ENCODE measurements around the gene FHAD1. TPM values are rescaled to one million over a fixed set of nuclear protein-coding genes. Genes with fewer than 3 reads are reported as not detected.

Gene FHAD1
- total RNA-seq, 4 donors from 2014 or later, result not detected

DNA sequence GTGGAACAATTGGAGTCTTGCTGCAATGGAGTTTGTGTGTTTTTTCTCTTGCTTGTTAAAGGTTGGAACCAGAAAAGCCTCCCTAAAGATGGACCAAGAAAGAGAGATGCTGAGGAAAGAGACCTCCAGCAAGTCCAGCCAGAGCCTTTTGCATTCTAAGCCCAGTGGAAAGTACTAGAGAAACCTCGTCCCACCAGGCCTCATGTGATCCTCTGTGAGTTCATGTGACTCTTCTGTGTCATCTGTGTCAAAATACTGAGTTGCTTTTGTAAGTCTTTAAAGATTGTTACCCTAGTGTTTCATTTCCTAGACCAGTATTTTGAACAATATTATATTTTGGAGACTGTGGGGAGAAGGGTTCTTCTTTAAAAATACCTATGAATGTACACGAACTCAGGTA is 150.2 kb downstream of the FHAD1 start:
- in situ Hi-C loops (cut with MboI; ENCODE audit: low sequenced_read_pairs in 4 of 4), result no loop called here
- TF ChIP-seq POLR2A (IDR thresholded peaks at IDR 0.05), result no peak
- TF ChIP-seq, protein P1, sequence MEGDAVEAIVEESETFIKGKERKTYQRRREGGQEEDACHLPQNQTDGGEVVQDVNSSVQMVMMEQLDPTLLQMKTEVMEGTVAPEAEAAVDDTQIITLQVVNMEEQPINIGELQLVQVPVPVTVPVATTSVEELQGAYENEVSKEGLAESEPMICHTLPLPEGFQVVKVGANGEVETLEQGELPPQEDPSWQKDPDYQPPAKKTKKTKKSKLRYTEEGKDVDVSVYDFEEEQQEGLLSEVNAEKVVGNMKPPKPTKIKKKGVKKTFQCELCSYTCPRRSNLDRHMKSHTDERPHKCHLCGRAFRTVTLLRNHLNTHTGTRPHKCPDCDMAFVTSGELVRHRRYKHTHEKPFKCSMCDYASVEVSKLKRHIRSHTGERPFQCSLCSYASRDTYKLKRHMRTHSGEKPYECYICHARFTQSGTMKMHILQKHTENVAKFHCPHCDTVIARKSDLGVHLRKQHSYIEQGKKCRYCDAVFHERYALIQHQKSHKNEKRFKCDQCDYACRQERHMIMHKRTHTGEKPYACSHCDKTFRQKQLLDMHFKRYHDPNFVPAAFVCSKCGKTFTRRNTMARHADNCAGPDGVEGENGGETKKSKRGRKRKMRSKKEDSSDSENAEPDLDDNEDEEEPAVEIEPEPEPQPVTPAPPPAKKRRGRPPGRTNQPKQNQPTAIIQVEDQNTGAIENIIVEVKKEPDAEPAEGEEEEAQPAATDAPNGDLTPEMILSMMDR (IDR thresholded peaks at IDR 0.05 in 4 of 5, conservative IDR thresholded peaks at IDR 0.05 in 1 of 5), result no peak
- no peak overlapping the region for H3K27ac ChIP-seq
- no peak for DNase-seq
- no peak for ATAC-seq
- no peak overlapping the region for H3K4me3 ChIP-seq
- H3K27me3 ChIP-seq, result no peaks in the 10 kb centered on the region
- intact Hi-C loops (cut with DNase I; ENCODE audit: low total_unique reads), result no loop called here
- H3K4me1 ChIP-seq, result no peaks in the 10 kb centered on the region
- no peaks in the 10 kb centered on the region for H3K36me3 ChIP-seq
- H3K9me3 ChIP-seq, result peaks cover 0 to 3% (median 0%) of the 10 kb centered on the region in 3 donors

DNA sequence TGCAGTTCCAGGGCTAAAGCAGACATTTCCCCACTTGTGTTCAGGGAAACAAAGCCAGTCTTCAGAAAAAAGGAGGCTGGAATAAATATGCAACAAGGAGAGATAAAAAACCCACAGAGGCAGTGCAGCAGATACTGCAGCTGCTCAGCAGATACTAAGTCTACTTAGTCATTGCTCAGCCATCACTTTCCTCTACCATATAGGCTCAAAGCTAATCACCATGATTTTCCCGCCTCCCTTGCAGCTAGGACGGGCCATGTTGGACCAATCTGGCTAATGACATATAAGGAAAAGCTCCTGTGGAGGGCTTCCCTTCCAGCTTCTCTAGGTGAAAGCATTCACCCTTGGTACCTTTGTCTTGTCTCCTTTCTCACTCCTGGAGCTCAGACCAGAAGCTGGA is 152.7 kb downstream of the FHAD1 start:
- intact Hi-C loops (cut with DNase I; ENCODE audit: low total_unique reads) (no loop called here), in situ Hi-C loops (cut with MboI; ENCODE audit: low sequenced_read_pairs in 4 of 4) (no loop called here)
- Histone ChIP-seq H3K36me3 (no peaks in the 10 kb centered on the region), H3K4me1 (no peaks in the 10 kb centered on the region), H3K9me3 (peaks cover 0 to 3% (median 0%) of the 10 kb centered on the region in 3 donors), H3K27me3 (no peaks in the 10 kb centered on the region), H3K27ac (no peak overlapping the region), H3K4me3 (no peak overlapping the region)
- DNase-seq (no peak), ATAC-seq (no peak)
- TF ChIP-seq, protein P1 (IDR thresholded peaks at IDR 0.05 in 4 of 5, conservative IDR thresholded peaks at IDR 0.05 in 1 of 5), result no peak
- TF ChIP-seq POLR2A (IDR thresholded peaks at IDR 0.05), result no peak

DNA sequence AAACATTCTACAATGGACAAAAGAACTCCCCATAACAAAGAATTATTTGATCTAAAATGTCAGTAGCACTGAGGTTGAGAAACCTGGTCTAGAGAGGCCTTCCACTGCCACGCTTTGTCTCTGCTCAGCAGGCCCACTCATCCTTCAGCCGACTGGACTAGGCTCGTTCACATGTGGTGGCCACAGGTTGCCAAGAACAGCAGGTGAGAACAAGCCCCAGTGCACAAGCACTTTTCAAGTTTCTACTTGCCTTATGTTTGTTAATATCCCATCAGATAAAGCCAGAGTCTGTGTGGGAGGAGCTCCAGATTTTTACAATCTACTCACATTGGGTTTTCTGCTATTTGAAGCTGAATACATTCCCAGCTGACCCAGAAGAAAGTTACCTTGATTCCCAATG is 153.6 kb downstream of the FHAD1 start:
- no peak overlapping the region for H3K4me3 ChIP-seq

DNA sequence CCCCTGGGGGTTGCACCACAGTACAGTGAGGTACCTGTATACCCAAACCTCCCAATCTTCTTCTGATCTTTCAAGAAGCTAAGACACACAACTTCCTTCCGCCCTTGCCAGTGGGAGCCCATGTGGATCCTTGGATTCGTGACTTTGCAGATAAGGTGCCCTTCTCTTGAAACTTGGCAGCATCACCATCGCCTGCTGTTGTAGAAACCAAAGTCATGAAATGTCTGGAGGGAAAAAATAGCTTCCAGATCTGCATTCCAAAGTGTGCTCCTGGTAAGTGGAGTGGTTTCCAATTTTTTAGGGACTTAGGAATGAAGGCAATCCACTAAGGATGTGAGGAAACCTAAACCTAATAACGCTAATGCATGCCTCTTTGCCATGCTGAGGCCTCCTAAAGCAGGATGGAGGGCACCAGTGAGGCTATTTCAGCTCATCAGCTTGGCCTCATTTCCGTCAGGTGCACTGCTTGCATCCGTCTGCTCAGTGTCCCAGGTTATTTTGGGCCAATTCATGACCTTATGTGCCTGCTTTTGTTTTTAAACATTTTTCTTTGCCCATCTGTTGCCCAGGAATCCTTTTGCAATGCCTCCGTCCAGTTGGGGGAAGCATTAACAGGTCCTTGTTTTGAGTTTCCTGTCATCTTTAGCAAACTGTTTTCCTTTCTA is 154.5 kb downstream of the FHAD1 start:
- intact Hi-C loops (cut with DNase I; ENCODE audit: low total_unique reads), result no loop called here
- H3K4me3 ChIP-seq, result no peak overlapping the region
- no peaks in the 10 kb centered on the region for H3K27me3 ChIP-seq
- TF ChIP-seq POLR2A (IDR thresholded peaks at IDR 0.05), result no peak
- TF ChIP-seq, protein P1 (IDR thresholded peaks at IDR 0.05 in 4 of 5, conservative IDR thresholded peaks at IDR 0.05 in 1 of 5), result no peak
- H3K4me1 ChIP-seq, result no peaks in the 10 kb centered on the region
- ATAC-seq (no peak), DNase-seq (no peak)
- peaks cover 0 to 3% (median 0%) of the 10 kb centered on the region in 3 donors for H3K9me3 ChIP-seq
- H3K36me3 ChIP-seq, result no peaks in the 10 kb centered on the region
- no peak overlapping the region for H3K27ac ChIP-seq
- in situ Hi-C loops (cut with MboI; ENCODE audit: low sequenced_read_pairs in 4 of 4), result no loop called here

More for the DNA sequence above, 153.6 kb downstream of the FHAD1 start:
- H3K9me3 ChIP-seq, result peaks cover 0 to 3% (median 0%) of the 10 kb centered on the region in 3 donors
- in situ Hi-C loops (cut with MboI; ENCODE audit: low sequenced_read_pairs in 4 of 4) (no loop called here), intact Hi-C loops (cut with DNase I; ENCODE audit: low total_unique reads) (no loop called here)
- H3K27me3 ChIP-seq, result no peaks in the 10 kb centered on the region
- TF ChIP-seq POLR2A (IDR thresholded peaks at IDR 0.05), result no peak
- TF ChIP-seq, protein P1 (IDR thresholded peaks at IDR 0.05 in 4 of 5, conservative IDR thresholded peaks at IDR 0.05 in 1 of 5), result no peak
- no peaks in the 10 kb centered on the region for H3K4me1 ChIP-seq
- H3K27ac ChIP-seq, result no peak overlapping the region
- no peak for ATAC-seq
- DNase-seq, result no peak
- H3K36me3 ChIP-seq, result no peaks in the 10 kb centered on the region
